Ovary (tissue), 9 donors: ENCODE results near the gene CCDC14. TPM values are rescaled to one million over a fixed set of nuclear protein-coding genes. Genes with fewer than 3 reads are reported as not detected.

ENCODE experiments used
- DNase-seq, 5 donors: peaks; one replicate each; pipeline ENCODE4 v3.0.0-alpha.2; 2019 to 2020
- H3K27ac ChIP-seq, 2 donors: fragments of 200-600 bp; one replicate each; pipeline versions ENCODE4 v1.5.1 to v1.8.0; 2019 to 2022
- H3K27me3 ChIP-seq: fragments of 200-600 bp; one replicate; pipeline ENCODE4 v1.8.0; 2022
- H3K36me3 ChIP-seq: fragments of 200-600 bp; sonication (generic); one replicate; pipeline ENCODE4 v1.5.1; 2019
- H3K4me1 ChIP-seq: one replicate; pipeline ENCODE4 v1.8.1; 2013; ENCODE audit warnings: mild to moderate bottlenecking, moderate library complexity; ENCODE audit not compliant: insufficient read depth
- H3K4me3 ChIP-seq: fragments of 200-600 bp; sonication (generic); one replicate; pipeline ENCODE4 v1.5.1; 2017
- H3K9me3 ChIP-seq, 2 donors: fragments of 200-600 bp in 1 of 2; sonication (generic) in 1 of 2; one replicate each; pipeline versions ENCODE4 v1.5.1 to v1.8.1; 2013 to 2019; ENCODE audit warnings: mild to moderate bottlenecking in 1 of 2, moderate library complexity in 1 of 2
- CTCF ChIP-seq, 3 donors: fragments of 450-650 bp in 2 of 3; fragments of 200-600 bp in 1 of 3; IDR thresholded peaks; one replicate each; pipeline versions ENCODE4 v1.5.1 to v1.8.0; 2016 to 2022; ENCODE audit warnings: antibody characterized with exemption in 3 of 3, mild to moderate bottlenecking in 1 of 3
- EP300 ChIP-seq: sonication (generic); formaldehyde crosslinking; IDR thresholded peaks from one replicate; pipeline ENCODE4 v1.6.1; 2017; ENCODE audit warnings: antibody characterized with exemption
- POLR2A ChIP-seq: fragments of 450-650 bp; IDR thresholded peaks from one replicate; pipeline ENCODE4 v1.6.1; 2017; ENCODE audit warnings: antibody characterized with exemption, mild to moderate bottlenecking, moderate library complexity
- WGBS, 3 donors: extraction: QIAGEN DNeasy Blood & Tissue Kit in 1 of 3; methylation state at CpG; one replicate each; pipeline versions ENCODE4 v1.1.5 to v1.1.7; 2013 to 2017; 5-methylcytosine and 5-hydroxymethylcytosine counted together
- intact Hi-C, 4 donors: fragments of 100-400 bp; cut with DNase I; formaldehyde crosslinking; loops; one replicate each; pipeline versions ENCODE4 v1.11.0 to v1.15.1; 2022 to 2023
- polyA plus RNA-seq, 2 donors: library from polyadenylated mRNA; stranded (reverse); fragments of 200-250 nt in 1 of 2; fragments of 350-450 nt in 1 of 2; fragmentation: Illumina TruSeq in 1 of 2; extraction: RNeasy Lipid Tissue Mini Kit (QIAGEN cat#74804) in 1 of 2; gene quantifications; one replicate each; pipeline ENCODE4 v1.2.3, GENCODE V29; 2013 to 2014
- total RNA-seq, 7 donors: library from RNA; depleted of rRNA in 2 of 7; stranded (reverse); fragments of >200 nt in 2 of 7; fragmentation: NEBNext Ultra II Directional in 3 of 7; extraction: Animal tissue kit (Norgen Biotek cat#: 25700) in 3 of 7; gene quantifications; one replicate each; pipeline versions ENCODE4 v1.1.0 to v1.2.4, GENCODE V29; 2016 to 2023
- donor health status: DM: no; HTN: no; CAD: no; lungs with moderate emphysema.
- donor health status: DM: no; HTN: no; CAD: no.
- donor health status: Bipolar disorder and iron deficiency.
- donor health status: DM: yes; HTN: yes; CAD: no.
- donor health status: DM: no; HTN: no; CAD: no.
- donor health status: DM: yes; HTN: yes; CAD: no.

Gene CCDC14
- total and polyA plus RNA-seq, 9 donors, result 19.9 to 32.1 (median 27.0) TPM

DNA sequence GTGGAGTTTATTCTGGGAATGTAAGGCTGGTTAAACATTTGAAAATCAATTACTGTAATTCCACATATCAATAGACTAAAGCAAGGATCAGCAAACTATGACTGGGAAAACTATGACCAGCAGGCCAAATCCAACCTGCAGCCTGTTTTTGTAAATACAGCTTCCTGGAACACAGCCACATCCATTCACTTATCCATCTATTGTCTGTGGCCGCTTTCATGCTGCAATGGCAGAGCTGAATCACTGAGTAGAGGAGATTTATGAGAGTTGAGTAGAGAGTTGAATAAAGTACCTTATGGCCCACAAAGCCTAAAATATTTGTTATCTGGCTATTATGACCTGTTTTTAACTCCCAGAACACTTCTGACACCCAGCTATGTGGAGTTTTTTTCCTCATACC, 89.1 kb downstream of the CCDC14 start:
- Histone ChIP-seq H3K4me3 (no peak overlapping the region), H3K27ac (no peak overlapping the region), H3K9me3 (no peaks in the 10 kb centered on the region), H3K4me1 (no peaks in the 10 kb centered on the region), H3K27me3 (no peaks in the 10 kb centered on the region), H3K36me3 (no peaks in the 10 kb centered on the region)
- 81 to 89% (median 89%) methylated on average over 1 of the region's 1 CpG for WGBS, 3 donors
- TF ChIP-seq CTCF (IDR thresholded peaks at IDR 0.05) (no peak), EP300 (no peak), POLR2A (no peak)
- intact Hi-C loops, result no loop called here
- no peak for DNase-seq

DNA sequence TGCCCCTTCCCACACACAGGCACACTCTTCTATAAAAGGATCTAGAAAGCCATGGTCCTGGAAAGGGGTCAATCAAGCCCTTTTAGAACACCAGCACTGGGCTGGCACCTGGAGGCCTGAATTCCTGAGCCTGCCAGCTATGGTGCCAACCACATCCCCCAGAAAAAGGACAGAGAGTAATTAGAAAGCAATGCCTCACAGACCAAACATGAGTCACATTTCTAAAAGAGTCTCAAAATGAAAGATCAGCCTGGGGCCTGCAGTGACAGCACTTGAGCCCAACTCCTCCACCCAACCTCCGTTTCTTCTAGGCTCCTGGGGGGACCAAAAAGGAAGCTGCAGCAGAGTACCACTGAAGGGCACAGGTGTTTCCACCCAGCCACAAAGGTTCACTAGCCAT, 91.0 kb downstream of the CCDC14 start:
- no peak for DNase-seq
- Histone ChIP-seq H3K27ac (no peak overlapping the region), H3K4me1 (no peaks in the 10 kb centered on the region), H3K36me3 (no peaks in the 10 kb centered on the region), H3K27me3 (no peaks in the 10 kb centered on the region), H3K9me3 (no peaks in the 10 kb centered on the region), H3K4me3 (no peak overlapping the region)
- 89 to 93% (median 90%) methylated on average over 1 of the region's 1 CpG for WGBS, 3 donors
- no peak for TF ChIP-seq EP300
- no peak for TF ChIP-seq CTCF (IDR thresholded peaks at IDR 0.05)
- intact Hi-C loops, result no loop called here

GRCh38 chr3:123869165-123869564, 91.9 kb downstream of the CCDC14 start:
- DNase-seq, result no peak
- TF ChIP-seq POLR2A (no peak), CTCF (IDR thresholded peaks at IDR 0.05) (no peak), EP300 (no peak)
- Histone ChIP-seq H3K27ac (no peak overlapping the region), H3K9me3 (no peaks in the 10 kb centered on the region), H3K4me1 (no peaks in the 10 kb centered on the region), H3K36me3 (no peaks in the 10 kb centered on the region), H3K4me3 (no peak overlapping the region), H3K27me3 (no peaks in the 10 kb centered on the region)
- intact Hi-C loops, result no loop called here
- whole genome bisulfite sequencing, 3 donors, result 68 to 79% (median 69%) methylated on average over 1 of the region's 1 CpG

DNA sequence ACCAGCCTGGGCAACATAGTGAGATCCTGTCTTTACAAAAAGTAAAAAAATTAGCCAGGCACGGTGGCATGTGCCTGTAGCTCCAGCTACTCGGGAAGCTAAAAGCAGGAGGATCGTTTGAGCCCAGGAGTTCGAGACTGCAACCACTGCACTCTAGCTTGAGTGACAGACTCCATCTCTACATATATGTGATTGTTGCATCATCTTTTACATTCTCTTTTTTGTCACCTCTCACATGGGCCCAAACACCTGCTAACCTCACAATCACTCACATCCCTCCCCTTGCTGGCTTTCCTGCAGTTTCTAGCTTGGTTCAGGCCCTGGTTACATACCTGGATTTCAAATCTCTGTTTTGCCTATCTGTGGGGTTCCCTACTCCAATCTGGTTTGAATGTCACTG, 96.3 kb downstream of the CCDC14 start:
- no peaks in the 10 kb centered on the region for H3K36me3 ChIP-seq
- intact Hi-C loops, result no loop called here
- 92 to 96% (median 94%) methylated on average over 4 of the region's 4 CpGs for WGBS, 3 donors
- H3K27ac ChIP-seq, result no peak overlapping the region
- DNase-seq, result no peak
- no peaks in the 10 kb centered on the region for H3K4me1 ChIP-seq
- H3K27me3 ChIP-seq, result no peaks in the 10 kb centered on the region
- no peak for TF ChIP-seq EP300
- no peak for TF ChIP-seq CTCF (IDR thresholded peaks at IDR 0.05)
- no peak for TF ChIP-seq POLR2A
- H3K4me3 ChIP-seq, result no peak overlapping the region
- no peaks in the 10 kb centered on the region for H3K9me3 ChIP-seq

Other genes starting within 250 kb of the CCDC14 start
- 100 to 1,000 TPM in 6 of 7 donors, 10 to 100 TPM in 1; 50.2 to 645 (median 205) TPM for gene MYLK, start 76.9 kb downstream of the CCDC14 start, total RNA-seq
- gene MYLK, start 76.9 kb downstream of the CCDC14 start, polyA plus RNA-seq, result 100 to 1,000 TPM; 167 to 645 TPM
- gene ROPN1, start 30.9 kb upstream of the CCDC14 start, total RNA-seq, result not detected
- not detected for gene ROPN1, start 30.9 kb upstream of the CCDC14 start, polyA plus RNA-seq
- 10 to 100 TPM in 6 of 7 donors, 1 to 10 TPM in 1; 8.0 to 37.1 (median 22.1) TPM for gene KALRN, start 72.1 kb upstream of the CCDC14 start, total RNA-seq
- 10 to 100 TPM in 1 of 2 donors, 1 to 10 TPM in 1; 5.5 to 21.2 TPM for gene KALRN, start 72.1 kb upstream of the CCDC14 start, polyA plus RNA-seq